Trophoblast cell (in vitro differentiated cells and primary cell): ENCODE data around the gene DAD1.
"Not testable (repeated sequence)": the region's sequence is repeated elsewhere in the genome, so short reads cannot be mapped to it uniquely, and the experiment has no call there.

Experiments used
- DNase-seq, 2 donors: peaks; one replicate each; pipeline ENCODE4 v3.0.0-alpha.2; 2016
- H2AFZ ChIP-seq: 2 replicates; pipeline ENCODE4 v1.6.1; 2013; ENCODE audit warnings: low read length, moderate library complexity, mild to moderate bottlenecking; ENCODE audit not compliant: insufficient read depth, poor library complexity
- H2AK5ac ChIP-seq: 2 replicates; pipeline ENCODE4 v1.6.1; 2013; ENCODE audit warnings: mild to moderate bottlenecking, low read length
- H2BK120ac ChIP-seq: 2 replicates; pipeline ENCODE4 v1.6.1; 2013; ENCODE audit warnings: low read length, mild to moderate bottlenecking, moderate library complexity; ENCODE audit not compliant: insufficient read depth, poor library complexity
- H2BK12ac ChIP-seq: 2 replicates; pipeline ENCODE4 v1.6.1; 2013; ENCODE audit warnings: mild to moderate bottlenecking, low read length, moderate library complexity
- H2BK5ac ChIP-seq: 2 replicates; pipeline ENCODE4 v1.6.1; 2013; ENCODE audit warnings: low read length, low read depth, moderate library complexity, mild to moderate bottlenecking; ENCODE audit not compliant: poor library complexity
- H3K14ac ChIP-seq: 2 replicates; pipeline ENCODE4 v1.6.1; 2013; ENCODE audit warnings: mild to moderate bottlenecking, low read length
- H3K18ac ChIP-seq: 2 replicates; pipeline ENCODE4 v1.6.1; 2013; ENCODE audit warnings: mild to moderate bottlenecking, low read length
- H3K23ac ChIP-seq: 2 replicates; pipeline ENCODE4 v1.6.1; 2013; ENCODE audit warnings: low read length
- H3K27ac ChIP-seq: 2 replicates; pipeline ENCODE4 v1.5.1; 2013; ENCODE audit warnings: low read depth, mild to moderate bottlenecking, inconsistent platforms, low read length, moderate library complexity
- H3K27me3 ChIP-seq: 2 replicates; pipeline ENCODE4 v1.6.1; 2013; ENCODE audit warnings: inconsistent platforms, mild to moderate bottlenecking, low read length, moderate library complexity; ENCODE audit not compliant: insufficient read depth
- H3K36me3 ChIP-seq, 2 experiments: 1 replicate in 1 of 2; 2 replicates in 1 of 2; pipeline ENCODE4 v1.6.1; 2013; ENCODE audit warnings: low read length in 2 of 2, mild to moderate bottlenecking in 2 of 2, moderate library complexity in 1 of 2; ENCODE audit not compliant: insufficient read depth in 2 of 2, control insufficient read depth in 1 of 2
- H3K4ac ChIP-seq: 2 replicates; pipeline ENCODE4 v1.6.1; 2013; ENCODE audit warnings: low read depth, mild to moderate bottlenecking, low read length, moderate library complexity
- H3K4me1 ChIP-seq, 2 experiments: 1 replicate in 1 of 2; 2 replicates in 1 of 2; pipeline ENCODE4 v1.6.1; 2013; ENCODE audit warnings: low read length in 2 of 2, mild to moderate bottlenecking in 2 of 2, moderate library complexity in 1 of 2; ENCODE audit not compliant: insufficient read depth in 2 of 2, control insufficient read depth in 1 of 2
- H3K4me2 ChIP-seq: 2 replicates; pipeline ENCODE4 v1.6.1; 2013; ENCODE audit warnings: inconsistent platforms, mild to moderate bottlenecking, low read length, moderate library complexity
- H3K4me3 ChIP-seq: 2 replicates; pipeline ENCODE4 v1.5.1; 2013; ENCODE audit warnings: mild to moderate bottlenecking, low read depth, low read length, inconsistent platforms
- H3K79me1 ChIP-seq: one replicate; pipeline ENCODE4 v1.6.1; 2013; ENCODE audit warnings: low read length
- H3K79me2 ChIP-seq: 2 replicates; pipeline ENCODE4 v1.6.1; 2013; ENCODE audit warnings: low read length, mild to moderate bottlenecking; ENCODE audit not compliant: control insufficient read depth, insufficient read depth, poor library complexity
- H3K9ac ChIP-seq: 2 replicates; pipeline ENCODE4 v1.6.1; 2013; ENCODE audit warnings: mild to moderate bottlenecking, low read length
- H3K9me3 ChIP-seq: 2 replicates; pipeline ENCODE4 v1.6.1; 2013; ENCODE audit warnings: low read depth, mild to moderate bottlenecking, control low read depth, inconsistent platforms, low read length; ENCODE audit not compliant: insufficient read depth
- H4K12ac ChIP-seq: 2 replicates; pipeline ENCODE4 v1.6.1; 2013; ENCODE audit warnings: low read depth, mild to moderate bottlenecking, low read length, moderate library complexity
- H4K8ac ChIP-seq: 2 replicates; pipeline ENCODE4 v1.6.1; 2013; ENCODE audit warnings: low read depth, mild to moderate bottlenecking, low read length, moderate library complexity
- H4K91ac ChIP-seq: one replicate; pipeline ENCODE4 v1.6.1; 2013; ENCODE audit warnings: low read depth, mild to moderate bottlenecking, low read length, moderate library complexity
- WGBS: extraction: QIAGEN DNeasy Blood & Tissue Kit; methylation state at CpG from one replicate; pipeline ENCODE4 v1.1.7; 2013; ENCODE audit warnings: missing lambda C conversion rate; ENCODE audit not compliant: insufficient read length, insufficient coverage; ENCODE audit errors: extremely low coverage; 5-methylcytosine and 5-hydroxymethylcytosine counted together

DAD1 gene

GRCh38 chr14:22623047-22623446 lies 34.0 kb upstream of the DAD1 start:
- Histone ChIP-seq H3K23ac (no peak overlapping the region), H4K91ac (no peak overlapping the region), H3K18ac (no peak overlapping the region), H4K12ac (no peak overlapping the region), H4K8ac (no peak overlapping the region), H3K27ac (no peak overlapping the region), H3K14ac (no peak overlapping the region), H2AK5ac (no peak overlapping the region), H3K4me1 (no peaks in the 10 kb centered on the region), H2BK120ac (no peak overlapping the region), H3K79me2 (no peaks in the 10 kb centered on the region), H3K36me3 (no peaks in the 10 kb centered on the region), H3K4me3 (no peak overlapping the region), H3K9me3 (no peaks in the 10 kb centered on the region), H3K4ac (no peak overlapping the region), H3K27me3 (no peaks in the 10 kb centered on the region), H2BK5ac (no peak overlapping the region), H2BK12ac (no peak overlapping the region), H3K79me1 (no peaks in the 10 kb centered on the region), H3K9ac (no peak overlapping the region), H3K4me2 (no peak overlapping the region), H2AFZ (no peak overlapping the region)
- WGBS = no CpG with 5 or more reads among the region's 2 CpGs
- DNase-seq = no peak

GRCh38 chr14:22622255-22622654 lies 33.2 kb upstream of the DAD1 start:
- Histone ChIP-seq H2AFZ (no peak overlapping the region), H2BK12ac (no peak overlapping the region)

GRCh38 chr14:22615765-22616164 lies 26.7 kb upstream of the DAD1 start:
- H3K9me3 ChIP-seq, H4K91ac ChIP-seq, H4K12ac ChIP-seq, H3K18ac ChIP-seq, H2BK12ac ChIP-seq, H3K27ac ChIP-seq, DNase-seq, H4K8ac ChIP-seq, H3K27me3 ChIP-seq, H2AK5ac ChIP-seq, H2BK120ac ChIP-seq, H3K4me1 ChIP-seq, H2AFZ ChIP-seq, H3K4ac ChIP-seq, H3K14ac ChIP-seq, H3K23ac ChIP-seq, H3K79me2 ChIP-seq, H3K9ac ChIP-seq, H3K4me3 ChIP-seq, H2BK5ac ChIP-seq, H3K4me2 ChIP-seq: not testable (repeated sequence)
- peaks cover 10 to 11% of the 10 kb centered on the region in 2 experiments for H3K36me3 ChIP-seq
- WGBS = no CpG with 5 or more reads among the region's 2 CpGs
- peaks cover 15% of the 10 kb centered on the region for H3K79me1 ChIP-seq

More at GRCh38 chr14:22622255-22622654, 33.2 kb upstream of the DAD1 start:
- no peak overlapping the region for H3K4me2 ChIP-seq
- no peak overlapping the region for H3K9ac ChIP-seq
- no peak overlapping the region for H3K4ac ChIP-seq
- H2AK5ac ChIP-seq = no peak overlapping the region
- no peak overlapping the region for H3K18ac ChIP-seq
- no peak overlapping the region for H4K91ac ChIP-seq
- no peaks in the 10 kb centered on the region for H3K4me1 ChIP-seq
- H3K23ac ChIP-seq = no peak overlapping the region
- H3K9me3 ChIP-seq = no peaks in the 10 kb centered on the region
- no peak overlapping the region for H2BK120ac ChIP-seq
- no peak overlapping the region for H3K4me3 ChIP-seq
- no peak overlapping the region for H3K14ac ChIP-seq
- no peaks in the 10 kb centered on the region for H3K79me1 ChIP-seq
- H3K79me2 ChIP-seq = no peaks in the 10 kb centered on the region
- H2BK5ac ChIP-seq = no peak overlapping the region
- H4K8ac ChIP-seq = no peak overlapping the region
- no CpG with 5 or more reads among the region's 2 CpGs for WGBS
- no peaks in the 10 kb centered on the region for H3K27me3 ChIP-seq
- no peak overlapping the region for H3K27ac ChIP-seq
- H4K12ac ChIP-seq = no peak overlapping the region
- no peak for DNase-seq
- H3K36me3 ChIP-seq = no peaks in the 10 kb centered on the region

- Histone ChIP-seq H2BK120ac (no peak overlapping the region), H3K23ac (no peak overlapping the region), H3K79me1 (peaks cover 15% of the 10 kb centered on the region), H3K4me3 (no peak overlapping the region), H2BK12ac (no peak overlapping the region), H3K9me3 (no peaks in the 10 kb centered on the region), H3K4me1 (peaks cover 8 to 9% of the 10 kb centered on the region in 2 experiments), H4K8ac (no peak overlapping the region), H2BK5ac (no peak overlapping the region), H4K12ac (no peak overlapping the region), H2AK5ac (no peak overlapping the region), H4K91ac (no peak overlapping the region), H3K9ac (no peak overlapping the region), H2AFZ (no peak overlapping the region), H3K27me3 (no peaks in the 10 kb centered on the region), H3K36me3 (peaks cover 19 to 24% of the 10 kb centered on the region in 2 experiments), H3K18ac (no peak overlapping the region), H3K79me2 (no peaks in the 10 kb centered on the region), H3K14ac (no peak overlapping the region), H3K4ac (no peak overlapping the region), H3K27ac (peak overlapping the region; percentile 88), H3K4me2 (peak overlapping the region; percentile 3)
- no CpG with 5 or more reads among the region's 6 CpGs for WGBS
- peak; percentile 60 to 83 for DNase-seq
Measured at GRCh38 chr14:22614240-22614799, 25.3 kb upstream of the DAD1 start.
